HK-2 (cell line): Measurements from ENCODE around the gene TRIM36.
A peak's percentile ranks its signal among the peaks of the same experiment; 100 is the strongest.

Experiments
- DNase-seq: peaks from one replicate; pipeline ENCODE4 v3.0.0-alpha.2; 2018; ENCODE audit not compliant: unreplicated experiment

Gene TRIM36

GRCh38 chr5:115165790-115166189, 3.9 kb downstream of the TRIM36 start:
- DNase-seq, result no peak

GRCh38 chr5:115160975-115161475, 8.7 kb downstream of the TRIM36 start:
- DNase-seq, result no peak

GRCh38 chr5:115151208-115151805, 18.4 kb downstream of the TRIM36 start:
- DNase-seq, result no peak

GRCh38 chr5:115150512-115150911, 19.2 kb downstream of the TRIM36 start:
- no peak for DNase-seq

- no peak for DNase-seq
Observed at GRCh38 chr5:115147052-115147451, 22.7 kb downstream of the TRIM36 start.

DNA sequence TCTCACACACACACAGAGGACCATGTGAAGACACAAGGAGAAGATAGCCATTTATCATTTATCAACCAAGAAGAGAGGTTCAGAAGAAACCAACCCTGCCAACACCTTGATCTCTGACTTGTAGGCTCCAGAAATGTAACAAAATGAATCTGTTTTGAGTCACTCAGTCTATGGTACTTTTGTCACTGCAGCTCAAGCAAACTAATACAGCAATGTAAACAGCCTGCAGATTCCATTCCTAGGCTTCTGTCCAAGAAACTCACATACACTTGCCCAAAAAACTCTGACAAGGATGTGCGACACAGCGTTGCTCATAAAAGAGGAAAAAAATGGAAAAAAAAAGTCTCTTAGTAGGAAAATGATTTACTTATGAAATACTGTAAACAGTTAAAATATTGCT, 33.4 kb downstream of the TRIM36 start:
- no peak for DNase-seq

DNA sequence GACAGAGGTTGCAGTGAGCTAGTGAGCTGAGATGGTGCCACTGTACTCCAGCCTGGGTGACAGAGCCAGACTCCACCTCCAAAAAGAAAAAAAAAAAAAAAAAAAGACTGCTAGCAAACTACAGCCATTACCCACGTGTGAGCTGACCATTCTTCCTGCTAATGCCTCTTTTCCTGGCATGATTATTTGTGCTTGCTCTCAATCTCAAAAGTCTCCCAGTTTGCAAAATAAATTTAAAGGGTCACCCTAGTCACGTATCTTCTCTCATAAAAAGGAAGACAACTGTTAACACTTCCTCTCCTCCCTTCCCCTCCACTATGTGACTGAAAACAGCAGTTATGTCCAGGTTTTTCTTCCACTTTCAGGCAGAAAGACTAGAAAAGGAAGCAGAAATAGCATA, 37.2 kb downstream of the TRIM36 start:
- no peak for DNase-seq

DNA sequence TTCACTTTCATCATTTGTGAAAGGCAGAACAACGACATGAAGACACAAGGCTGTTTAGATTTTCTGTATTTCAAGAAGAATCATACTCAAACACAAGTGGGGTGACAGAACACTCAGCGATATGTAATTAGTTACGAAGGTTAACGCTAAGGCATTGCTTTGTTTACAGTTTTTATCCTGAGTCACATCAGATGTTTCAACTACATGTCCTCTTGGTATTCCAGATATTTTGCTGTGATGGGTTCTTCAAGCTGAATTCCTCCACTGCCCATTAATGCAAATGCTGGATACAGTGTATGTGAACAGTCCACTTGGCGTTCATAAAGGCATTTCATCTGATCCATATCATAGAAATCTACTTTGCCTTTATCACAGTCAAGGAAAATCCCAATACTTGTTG, 43.4 kb downstream of the TRIM36 start:
- no peak for DNase-seq

DNA sequence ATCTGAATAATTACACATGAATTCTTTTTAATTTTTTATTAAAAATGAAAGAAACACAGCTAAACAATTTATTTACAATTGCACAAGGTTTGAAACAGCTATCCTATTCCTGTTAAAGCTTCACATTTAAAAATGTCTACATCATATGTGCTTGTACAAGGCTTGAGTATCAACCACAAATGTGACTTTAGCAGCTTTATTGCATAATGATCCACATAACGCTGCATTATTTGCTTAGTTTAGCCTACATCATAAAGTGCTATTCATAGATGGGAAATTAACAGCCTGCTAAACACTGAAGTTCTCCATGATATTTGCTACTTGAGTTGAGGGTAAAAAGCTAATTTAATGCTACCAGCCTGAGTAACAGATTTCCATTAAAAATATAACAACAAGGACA, 45.0 kb downstream of the TRIM36 start:
- no peak for DNase-seq

- DNase-seq, result no peak
Observed at GRCh38 chr5:115116001-115116400, 53.7 kb downstream of the TRIM36 start.

DNA sequence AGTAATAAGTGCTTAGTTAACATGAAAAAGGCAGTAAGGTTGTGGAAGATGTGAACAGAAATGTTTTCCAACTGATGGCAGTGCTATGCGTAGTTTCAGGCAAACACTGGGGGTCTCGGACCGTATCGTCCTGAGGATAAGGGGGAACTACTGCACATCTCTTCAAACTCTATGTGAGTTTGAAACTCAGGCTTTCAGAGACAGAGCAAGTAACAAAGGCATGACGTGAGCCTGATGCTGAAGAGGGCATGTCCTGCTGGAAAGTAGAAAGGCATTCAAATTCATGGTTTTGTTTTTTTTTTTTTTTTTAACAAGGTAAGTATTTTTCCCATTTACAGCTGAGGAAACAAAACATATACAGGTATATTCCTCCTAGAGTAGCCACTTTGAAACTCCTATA, 59.9 kb downstream of the TRIM36 start:
- DNase-seq, result no peak

GRCh38 chr5:115109356-115109755, 60.4 kb downstream of the TRIM36 start:
- DNase-seq, result no peak

DNA sequence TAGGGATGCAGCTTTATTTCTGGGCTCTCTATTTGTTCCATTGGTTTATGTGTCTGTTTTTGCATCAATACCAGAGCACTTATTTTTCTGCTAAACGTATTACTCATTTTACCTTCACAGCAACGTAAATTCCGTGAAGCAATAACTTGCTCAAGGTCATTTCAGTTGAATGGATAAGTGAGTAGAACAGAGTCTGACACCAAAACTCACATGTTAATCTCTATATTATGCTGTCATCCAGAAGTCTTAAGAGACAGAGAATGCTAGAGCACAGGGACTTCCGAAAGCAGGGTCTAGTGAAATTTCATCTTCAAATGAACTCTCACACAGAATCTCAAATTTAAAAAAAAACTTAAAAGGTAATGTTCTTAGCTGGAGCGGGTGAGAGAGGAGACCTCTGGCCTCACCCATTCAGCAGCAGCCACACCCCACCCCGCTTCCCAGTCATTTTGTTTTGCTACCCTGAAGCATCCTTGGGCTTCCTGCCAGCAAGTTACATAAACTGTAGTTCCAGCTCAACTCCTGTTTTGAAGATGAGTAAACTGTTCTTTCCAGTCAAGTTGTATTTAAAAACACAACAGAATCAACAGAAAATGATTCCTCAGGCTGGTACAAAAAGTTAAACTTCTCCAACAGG, 69.3 kb downstream of the TRIM36 start:
- no peak for DNase-seq

GRCh38 chr5:115098041-115098702, 71.5 kb downstream of the TRIM36 start:
- DNase-seq, result peak; percentile 8

DNA sequence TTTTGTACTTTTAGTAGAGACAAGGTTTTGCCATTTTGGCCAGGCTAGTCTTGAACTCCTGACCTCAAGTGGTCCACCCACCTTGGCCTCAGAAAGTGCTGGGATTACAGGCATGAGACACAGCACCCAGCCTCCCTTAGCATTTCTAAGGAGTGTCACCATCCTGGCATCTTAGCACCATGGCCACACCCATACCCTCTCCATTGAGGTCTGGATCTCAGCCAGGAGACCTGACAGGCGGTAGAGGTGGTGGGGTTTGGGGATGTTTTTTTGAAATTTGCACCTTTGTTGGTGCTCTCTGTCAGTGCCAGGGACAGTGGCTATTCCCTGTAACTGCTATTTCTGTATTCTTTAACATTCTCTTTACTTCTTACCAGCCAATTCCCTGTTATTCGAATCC, 72.5 kb downstream of the TRIM36 start:
- no peak for DNase-seq

GRCh38 chr5:115096034-115096769, 73.5 kb downstream of the TRIM36 start:
- no peak for DNase-seq

GRCh38 chr5:115087951-115088350, 81.8 kb downstream of the TRIM36 start:
- no peak for DNase-seq

GRCh38 chr5:115086473-115086872, 83.2 kb downstream of the TRIM36 start:
- DNase-seq, result no peak

- no peak for DNase-seq
Observed at GRCh38 chr5:115084246-115084793, 85.4 kb downstream of the TRIM36 start.

DNA sequence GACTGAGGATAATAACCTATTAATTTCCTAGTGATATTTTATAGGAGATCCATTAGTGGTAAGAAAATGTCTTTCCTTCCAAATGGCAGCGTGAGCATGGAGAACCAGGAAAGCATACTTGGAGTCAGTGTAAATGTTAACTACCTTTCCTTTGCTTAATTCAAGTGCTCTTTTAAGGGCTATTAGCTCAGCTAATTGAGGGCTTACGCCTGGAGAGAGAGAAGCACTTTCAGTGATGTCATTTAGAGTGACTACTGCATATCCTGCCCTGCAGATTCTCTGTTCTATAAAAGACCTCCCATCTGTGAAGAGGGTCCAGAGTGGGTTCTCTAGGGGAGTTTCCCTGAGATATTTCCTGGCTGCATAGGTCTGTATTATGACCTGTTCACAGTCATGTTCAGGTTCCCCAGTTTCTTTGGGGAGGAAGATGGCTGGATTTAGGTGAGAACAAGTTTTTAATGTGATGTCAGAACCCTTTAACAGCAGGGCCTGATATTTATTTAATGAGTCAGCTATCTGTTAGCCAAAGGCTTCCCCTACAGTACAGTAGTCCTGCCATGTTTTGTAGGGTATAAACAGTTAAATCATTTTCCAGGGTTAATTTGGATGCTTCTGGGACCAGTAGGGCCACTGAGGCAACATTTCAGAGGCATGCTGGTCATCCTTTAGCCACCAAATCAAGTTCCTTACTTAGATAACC, 89.6 kb downstream of the TRIM36 start:
- no peak for DNase-seq
